Upper lobe of left lung (tissue), 6 donors: Measurements from ENCODE around the gene ASCC3. TPM values are rescaled to one million over a fixed set of nuclear protein-coding genes. Genes with fewer than 3 reads are reported as not detected.

Experiments
- ATAC-seq, 2 donors: fragments of 200-7000 bp; cut with Tn5 transposase; one replicate each; pipeline ENCODE4 v1.9.1; 2022; ENCODE audit warnings: mild to moderate bottlenecking in 2 of 2, moderate library complexity in 2 of 2; ENCODE audit not compliant: low FRiP score in 2 of 2
- DNase-seq, 2 donors: peaks; one replicate each; pipeline ENCODE4 v3.0.0-alpha.2; 2019 to 2020
- H3K27ac ChIP-seq, 4 donors: fragments of 200-600 bp; sonication (generic); one replicate each; pipeline ENCODE4 v1.5.1; 2016 to 2019
- H3K27me3 ChIP-seq, 4 donors: fragments of 200-600 bp; sonication (generic); one replicate each; pipeline ENCODE4 v1.5.1; 2017 to 2019
- H3K36me3 ChIP-seq, 4 donors: fragments of 200-600 bp; sonication (generic); one replicate each; pipeline ENCODE4 v1.5.1; 2016 to 2019
- H3K4me1 ChIP-seq, 4 donors: fragments of 200-600 bp; sonication (generic); one replicate each; pipeline ENCODE4 v1.5.1; 2018 to 2019
- H3K4me3 ChIP-seq, 4 donors: fragments of 200-600 bp; sonication (generic); one replicate each; pipeline ENCODE4 v1.5.1; 2017 to 2019; ENCODE audit warnings: mild to moderate bottlenecking in 2 of 4, moderate library complexity in 1 of 4
- H3K9me3 ChIP-seq, 4 donors: fragments of 200-600 bp; sonication (generic); one replicate each; pipeline ENCODE4 v1.5.1; 2018 to 2019
- EP300 ChIP-seq, 4 donors: sonication (generic); formaldehyde crosslinking; IDR thresholded peaks; one replicate each; pipeline ENCODE4 v1.5.1; 2017; ENCODE audit warnings: antibody characterized with exemption in 4 of 4, control low read depth in 2 of 4
- POLR2A ChIP-seq, 4 donors: fragments of 450-650 bp; IDR thresholded peaks; one replicate each; pipeline ENCODE4 v1.5.1; 2016 to 2017; ENCODE audit warnings: antibody characterized with exemption in 4 of 4, mild to moderate bottlenecking in 2 of 4
- POLR2AphosphoS5 ChIP-seq, 2 donors: sonication (generic); formaldehyde crosslinking; IDR thresholded peaks; one replicate each; pipeline ENCODE4 v1.5.1; 2017; ENCODE audit warnings: antibody characterized with exemption in 2 of 2
- WGBS, 2 donors: methylation state at CpG; one replicate each; pipeline ENCODE4 v1.1.5; 2017 to 2018; 5-methylcytosine and 5-hydroxymethylcytosine counted together
- total RNA-seq, 6 donors: library from RNA; depleted of rRNA in 4 of 6; stranded (reverse); fragments of >200 nt in 4 of 6; gene quantifications; one replicate each; pipeline versions ENCODE4 v1.1.0 to v1.2.1, GENCODE V29; 2016 to 2021
- TF ChIP-seq, protein P1 (sequence below), 6 experiments: fragments of 450-650 bp in 4 of 6; fragments of 200-600 bp in 2 of 6; sonication (generic) in 2 of 6; IDR thresholded peaks; one replicate each; pipeline ENCODE4 v1.5.1; 2016 to 2019; ENCODE audit warnings: antibody characterized with exemption in 6 of 6
- donor health status: DM: no; HTN: no; CAD: no; lungs with moderate emphysema.
- donor health status: DM: no; HTN: yes; CAD: no; lungs with severe emphysema.

ASCC3 gene
- total RNA-seq, 6 donors from 2014 or later, result 18.4 to 52.2 (median 33.9) TPM

DNA sequence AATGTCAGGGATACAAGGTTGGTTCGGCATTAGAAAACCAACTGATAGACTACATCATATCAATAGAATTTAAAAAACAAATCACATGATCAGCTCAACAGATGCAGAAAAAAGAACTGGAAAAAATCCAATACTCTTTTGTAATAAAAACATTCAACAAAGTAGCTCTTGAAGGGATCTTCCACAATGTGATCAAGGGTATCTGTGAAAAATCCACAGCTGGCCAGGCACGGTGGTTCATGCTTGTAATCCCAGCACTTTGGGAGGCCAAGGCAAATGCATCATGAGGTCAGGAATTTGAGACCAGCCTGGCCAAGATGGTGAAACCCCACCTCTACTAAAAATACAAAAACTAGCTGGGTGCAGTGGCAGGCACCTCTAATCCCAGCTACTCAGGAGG lies 63.1 kb downstream of the ASCC3 start:
- Histone ChIP-seq H3K27ac (no peak overlapping the region), H3K36me3 (no peaks in the 10 kb centered on the region), H3K9me3 (no peaks in the 10 kb centered on the region), H3K4me1 (no peaks in the 10 kb centered on the region), H3K27me3 (no peaks in the 10 kb centered on the region), H3K4me3 (no peak overlapping the region)
- DNase-seq (no peak), ATAC-seq (no peak)
- WGBS, 2 donors, result 91 to 95% methylated on average over 2 of the region's 2 CpGs
- TF ChIP-seq EP300 (IDR thresholded peaks at IDR 0.05) (no peak), POLR2A (IDR thresholded peaks at IDR 0.05) (no peak), POLR2AphosphoS5 (IDR thresholded peaks at IDR 0.05) (no peak)
- TF ChIP-seq, protein P1, sequence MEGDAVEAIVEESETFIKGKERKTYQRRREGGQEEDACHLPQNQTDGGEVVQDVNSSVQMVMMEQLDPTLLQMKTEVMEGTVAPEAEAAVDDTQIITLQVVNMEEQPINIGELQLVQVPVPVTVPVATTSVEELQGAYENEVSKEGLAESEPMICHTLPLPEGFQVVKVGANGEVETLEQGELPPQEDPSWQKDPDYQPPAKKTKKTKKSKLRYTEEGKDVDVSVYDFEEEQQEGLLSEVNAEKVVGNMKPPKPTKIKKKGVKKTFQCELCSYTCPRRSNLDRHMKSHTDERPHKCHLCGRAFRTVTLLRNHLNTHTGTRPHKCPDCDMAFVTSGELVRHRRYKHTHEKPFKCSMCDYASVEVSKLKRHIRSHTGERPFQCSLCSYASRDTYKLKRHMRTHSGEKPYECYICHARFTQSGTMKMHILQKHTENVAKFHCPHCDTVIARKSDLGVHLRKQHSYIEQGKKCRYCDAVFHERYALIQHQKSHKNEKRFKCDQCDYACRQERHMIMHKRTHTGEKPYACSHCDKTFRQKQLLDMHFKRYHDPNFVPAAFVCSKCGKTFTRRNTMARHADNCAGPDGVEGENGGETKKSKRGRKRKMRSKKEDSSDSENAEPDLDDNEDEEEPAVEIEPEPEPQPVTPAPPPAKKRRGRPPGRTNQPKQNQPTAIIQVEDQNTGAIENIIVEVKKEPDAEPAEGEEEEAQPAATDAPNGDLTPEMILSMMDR (IDR thresholded peaks at IDR 0.05), result no peak

DNA sequence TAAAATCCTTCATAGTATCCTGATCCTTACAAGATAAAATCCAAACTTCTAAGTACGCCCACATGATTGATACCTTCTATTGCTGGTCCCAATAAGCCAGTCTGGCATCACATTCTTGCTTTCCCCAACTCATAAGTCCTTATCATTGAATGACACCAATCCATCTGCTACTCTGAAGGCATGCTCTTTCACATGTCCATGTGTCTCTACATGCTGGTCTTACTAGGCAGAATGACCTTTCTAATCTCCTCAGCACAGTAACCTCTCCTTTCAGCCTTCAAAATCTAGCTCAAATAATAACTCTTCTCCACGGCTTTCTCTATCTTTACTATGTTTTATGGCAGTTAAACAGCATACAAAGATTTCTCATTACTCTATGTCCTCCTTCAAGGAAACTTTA lies 71.1 kb downstream of the ASCC3 start:
- no peaks in the 10 kb centered on the region for H3K4me1 ChIP-seq
- no peak overlapping the region for H3K27ac ChIP-seq
- H3K4me3 ChIP-seq, result no peak overlapping the region
- H3K27me3 ChIP-seq, result no peaks in the 10 kb centered on the region
- 92 to 93% methylated on average over 2 of the region's 2 CpGs for WGBS, 2 donors
- no peaks in the 10 kb centered on the region for H3K9me3 ChIP-seq
- no peak for TF ChIP-seq POLR2A (IDR thresholded peaks at IDR 0.05)
- TF ChIP-seq EP300 (IDR thresholded peaks at IDR 0.05), result no peak
- no peak for TF ChIP-seq POLR2AphosphoS5 (IDR thresholded peaks at IDR 0.05)
- TF ChIP-seq, protein P1 (IDR thresholded peaks at IDR 0.05), result no peak
- peaks cover 0 to 4% (median 0%) of the 10 kb centered on the region in 4 donors for H3K36me3 ChIP-seq
- no peak for ATAC-seq
- DNase-seq, result no peak

DNA sequence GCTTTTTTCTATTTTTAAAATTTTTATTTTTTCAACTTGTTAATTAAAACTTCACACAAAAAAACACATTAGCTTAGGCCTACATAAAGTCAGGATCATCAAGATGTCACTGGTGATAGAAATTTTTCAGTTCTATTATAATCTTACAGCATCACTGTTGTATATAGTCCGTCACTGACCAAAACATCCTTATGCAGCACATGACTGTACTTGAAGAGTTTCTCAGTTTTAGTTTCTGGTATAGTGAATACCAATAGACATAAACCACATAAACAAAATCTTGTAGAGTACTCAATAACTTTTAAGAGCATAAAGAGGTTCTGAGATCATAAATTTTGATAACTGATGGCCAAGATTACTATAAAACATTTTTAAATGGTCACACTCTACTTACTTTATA lies 71.8 kb downstream of the ASCC3 start:
- no peak overlapping the region for H3K27ac ChIP-seq
- ATAC-seq (no peak), DNase-seq (no peak)
- H3K9me3 ChIP-seq, result no peaks in the 10 kb centered on the region
- H3K36me3 ChIP-seq, result peaks cover 0 to 5% (median 0%) of the 10 kb centered on the region in 4 donors
- TF ChIP-seq POLR2AphosphoS5 (IDR thresholded peaks at IDR 0.05), result no peak
- TF ChIP-seq EP300 (IDR thresholded peaks at IDR 0.05), result no peak
- TF ChIP-seq, protein P1 (IDR thresholded peaks at IDR 0.05), result no peak
- no peak for TF ChIP-seq POLR2A (IDR thresholded peaks at IDR 0.05)
- H3K27me3 ChIP-seq, result no peaks in the 10 kb centered on the region
- 92 to 97% methylated on average over 1 of the region's 1 CpG for WGBS, 2 donors
- no peak overlapping the region for H3K4me3 ChIP-seq
- no peaks in the 10 kb centered on the region for H3K4me1 ChIP-seq

DNA sequence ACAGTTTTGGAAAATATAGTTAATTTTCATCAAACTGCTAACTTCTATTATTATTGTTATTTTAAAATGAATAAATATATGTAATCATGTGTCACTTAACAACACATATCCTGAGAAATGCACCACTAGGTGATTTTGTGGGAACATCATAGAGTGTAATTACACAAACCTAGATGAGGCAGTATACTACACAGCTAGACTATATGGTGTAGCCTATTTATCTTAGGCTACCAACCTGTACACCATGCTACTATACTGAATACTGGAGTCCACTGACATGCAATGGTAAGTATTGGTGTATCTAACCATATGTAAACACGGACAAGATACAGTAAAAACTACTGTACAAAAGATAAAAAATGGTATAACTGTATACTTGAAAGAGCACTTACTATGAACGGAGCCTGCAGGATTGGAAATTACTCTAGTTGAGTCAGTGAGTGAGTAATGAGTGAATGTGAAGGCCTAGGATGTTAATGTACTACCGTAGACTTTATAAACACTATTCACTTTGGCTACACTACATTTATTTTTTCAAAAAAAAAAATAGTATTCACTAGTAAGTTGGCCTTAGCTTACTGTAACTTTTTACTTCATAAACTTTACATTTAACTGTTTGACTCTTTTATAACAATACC lies 72.4 kb downstream of the ASCC3 start:
- Histone ChIP-seq H3K27ac (no peak overlapping the region), H3K9me3 (no peaks in the 10 kb centered on the region), H3K4me3 (no peak overlapping the region), H3K36me3 (peaks cover 0 to 8% (median 0%) of the 10 kb centered on the region in 4 donors), H3K4me1 (no peaks in the 10 kb centered on the region), H3K27me3 (no peaks in the 10 kb centered on the region)
- DNase-seq (no peak), ATAC-seq (no peak)
- WGBS, 2 donors, result 96 to 97% methylated on average over 3 of the region's 3 CpGs
- TF ChIP-seq POLR2AphosphoS5 (IDR thresholded peaks at IDR 0.05) (no peak), EP300 (IDR thresholded peaks at IDR 0.05) (no peak), POLR2A (IDR thresholded peaks at IDR 0.05) (no peak)
- TF ChIP-seq, protein P1 (IDR thresholded peaks at IDR 0.05), result no peak

DNA sequence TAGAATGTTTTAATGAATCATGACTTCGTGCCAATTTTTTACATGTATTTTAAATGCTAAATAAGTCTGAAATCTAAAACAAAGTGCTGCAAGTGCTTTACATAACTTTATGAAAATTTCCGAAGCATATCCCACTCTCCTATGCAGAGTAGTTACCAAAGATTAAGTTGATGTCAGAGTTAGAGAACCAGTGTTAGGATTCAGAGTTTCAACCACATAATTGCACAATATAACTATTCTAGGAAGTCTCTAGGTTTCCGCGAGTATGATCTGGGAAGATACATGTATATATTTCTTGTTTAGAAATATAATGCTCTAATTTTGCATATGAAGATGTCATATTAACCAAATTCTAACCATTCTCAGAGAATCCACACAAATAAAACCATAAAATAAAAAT lies 74.8 kb downstream of the ASCC3 start:
- no peak overlapping the region for H3K27ac ChIP-seq
- no peak overlapping the region for H3K4me3 ChIP-seq
- DNase-seq (no peak), ATAC-seq (no peak)
- no peaks in the 10 kb centered on the region for H3K9me3 ChIP-seq
- H3K4me1 ChIP-seq, result peaks cover 0 to 4% (median 0%) of the 10 kb centered on the region in 4 donors
- 76 to 84% methylated on average over 4 of the region's 4 CpGs for WGBS, 2 donors
- no peaks in the 10 kb centered on the region for H3K27me3 ChIP-seq
- H3K36me3 ChIP-seq, result peaks cover 0 to 14% (median 0%) of the 10 kb centered on the region in 4 donors
- no peak for TF ChIP-seq POLR2AphosphoS5 (IDR thresholded peaks at IDR 0.05)
- TF ChIP-seq, protein P1 (IDR thresholded peaks at IDR 0.05), result no peak
- TF ChIP-seq EP300 (IDR thresholded peaks at IDR 0.05), result no peak
- no peak for TF ChIP-seq POLR2A (IDR thresholded peaks at IDR 0.05)
